Neural cell (in vitro differentiated cells): ENCODE data around the gene RAB27B. TPM values are rescaled to one million over a fixed set of nuclear protein-coding genes. Genes with fewer than 3 reads are reported as not detected.

Source experiments
- H2AFZ ChIP-seq: fragments of 200-600, 300-800 bp; sonication (generic), shearing (Covaris generic); 2 replicates; pipeline ENCODE4 v1.6.0; 2014; ENCODE audit warnings: low read depth, mild to moderate bottlenecking, antibody characterized with exemption, low read length, moderate library complexity
- H3F3A ChIP-seq: fragments of 200-600 bp; shearing (Covaris generic); 2 replicates; pipeline ENCODE4 v1.6.1; 2016; ENCODE audit warnings: mild to moderate bottlenecking, moderate library complexity, mixed read lengths, antibody characterized with exemption, low read length; ENCODE audit not compliant: insufficient read depth, poor library complexity, severe bottlenecking
- H3K27ac ChIP-seq: fragments of 200-600, 300-800 bp; sonication (generic), shearing (Covaris generic); 2 replicates; pipeline ENCODE4 v1.5.1; 2014; ENCODE audit warnings: mild to moderate bottlenecking, low read length, moderate library complexity
- H3K27me3 ChIP-seq: fragments of 300-800, 200-600 bp; sonication (generic), shearing (Covaris generic); 2 replicates; pipeline ENCODE4 v1.6.0; 2014; ENCODE audit warnings: mild to moderate bottlenecking, low read depth, low read length, moderate library complexity; ENCODE audit not compliant: insufficient read depth
- H3K36me3 ChIP-seq: fragments of 300-800, 200-600 bp; sonication (generic), shearing (Covaris generic); 2 replicates; pipeline ENCODE4 v1.5.1; 2014; ENCODE audit warnings: mild to moderate bottlenecking, antibody characterized with exemption, low read length, moderate library complexity; ENCODE audit not compliant: insufficient read depth
- H3K4me2 ChIP-seq: fragments of 300-800, 200-600 bp; sonication (generic), shearing (Covaris generic); 2 replicates; pipeline ENCODE4 v1.6.0; 2014; ENCODE audit warnings: mild to moderate bottlenecking, low read length
- H3K4me3 ChIP-seq: fragments of 300-800, 200-600 bp; sonication (generic), shearing (Covaris generic); 2 replicates; pipeline ENCODE4 v1.5.1; 2014; ENCODE audit warnings: mild to moderate bottlenecking, low read length, moderate library complexity
- H3K79me2 ChIP-seq: fragments of 200-600 bp; shearing (Covaris generic); replicated peaks from 2 replicates; pipeline ENCODE4 v1.6.0; 2014; ENCODE audit warnings: mild to moderate bottlenecking, low read length, moderate library complexity; ENCODE audit not compliant: insufficient read depth
- H3K9ac ChIP-seq: fragments of 300-800, 200-600 bp; sonication (generic), shearing (Covaris generic); 2 replicates; pipeline ENCODE4 v1.6.1; 2016; ENCODE audit warnings: mild to moderate bottlenecking, low read length, mixed read lengths
- H3K9me2 ChIP-seq: fragments of 200-600 bp; shearing (Covaris generic); 2 replicates; pipeline ENCODE4 v1.6.1; 2016; ENCODE audit warnings: mild to moderate bottlenecking, low read length, mixed read lengths; ENCODE audit not compliant: insufficient read depth
- H3K9me3 ChIP-seq: fragments of 200-600, 300-800 bp; sonication (generic), shearing (Covaris generic); 2 replicates; pipeline ENCODE4 v1.6.1; 2016; ENCODE audit warnings: mild to moderate bottlenecking, mixed run types, low read length, moderate library complexity, mixed read lengths
- H4K20me1 ChIP-seq: fragments of 200-600 bp; shearing (Covaris generic); 2 replicates; pipeline ENCODE4 v1.6.1; 2016; ENCODE audit warnings: mild to moderate bottlenecking, mixed run types; ENCODE audit not compliant: insufficient read depth
- EP300 ChIP-seq: fragments of 450-650 bp; conservative IDR thresholded peaks from 2 replicates; pipeline ENCODE4 v1.6.1; 2014; ENCODE audit warnings: antibody characterized with exemption, mild to moderate bottlenecking, moderate library complexity; ENCODE audit not compliant: poor library complexity, severe bottlenecking
- EZH2 ChIP-seq: fragments of 200-600, 300-800 bp; shearing (Covaris generic), sonication (generic); IDR thresholded peaks from 2 replicates; pipeline ENCODE4 v1.6.1; 2014; ENCODE audit warnings: antibody characterized with exemption, low read length, borderline replicate concordance, mild to moderate bottlenecking; ENCODE audit not compliant: insufficient read depth, poor library complexity, severe bottlenecking
- MXI1 ChIP-seq: fragments of 450-650 bp; conservative IDR thresholded peaks from 2 replicates; pipeline ENCODE4 v1.6.1; 2014; ENCODE audit warnings: antibody characterized with exemption, mild to moderate bottlenecking; ENCODE audit not compliant: poor library complexity, severe bottlenecking
- POLR2AphosphoS5 ChIP-seq: IDR thresholded peaks from 2 replicates; pipeline ENCODE4 v1.6.1; 2012
- RAD21 ChIP-seq: fragments of 450-650 bp; conservative IDR thresholded peaks from 2 replicates; pipeline ENCODE4 v1.6.1; 2014; ENCODE audit warnings: antibody characterized with exemption, mild to moderate bottlenecking, moderate library complexity
- SMC3 ChIP-seq: fragments of 450-650 bp; conservative IDR thresholded peaks from 2 replicates; pipeline ENCODE4 v1.6.1; 2014; ENCODE audit warnings: antibody characterized with exemption, mild to moderate bottlenecking, moderate library complexity; ENCODE audit not compliant: poor library complexity
- TAF1 ChIP-seq: IDR thresholded peaks from 2 replicates; pipeline ENCODE4 v1.6.1; 2012; ENCODE audit warnings: low read depth
- polyA plus RNA-seq: library from polyadenylated mRNA; depleted of rRNA; stranded (reverse); fragments of >200 nt; gene quantifications from 2 replicates; pipeline ENCODE4 v1.2.3, GENCODE V29; 2014
- TF ChIP-seq, protein P1 (sequence below): fragments of 450-650 bp; IDR thresholded peaks from 2 replicates; pipeline ENCODE4 v1.5.1; 2014; ENCODE audit warnings: antibody characterized with exemption, mild to moderate bottlenecking, moderate library complexity; ENCODE audit not compliant: poor library complexity, severe bottlenecking
- TF ChIP-seq, protein P2 (sequence below): IDR thresholded peaks from 2 replicates; pipeline ENCODE4 v1.6.1; 2012; ENCODE audit warnings: borderline replicate concordance

Gene RAB27B
- polyA plus RNA-seq, 1 donor from 2014 or later, result 37.3 TPM

DNA sequence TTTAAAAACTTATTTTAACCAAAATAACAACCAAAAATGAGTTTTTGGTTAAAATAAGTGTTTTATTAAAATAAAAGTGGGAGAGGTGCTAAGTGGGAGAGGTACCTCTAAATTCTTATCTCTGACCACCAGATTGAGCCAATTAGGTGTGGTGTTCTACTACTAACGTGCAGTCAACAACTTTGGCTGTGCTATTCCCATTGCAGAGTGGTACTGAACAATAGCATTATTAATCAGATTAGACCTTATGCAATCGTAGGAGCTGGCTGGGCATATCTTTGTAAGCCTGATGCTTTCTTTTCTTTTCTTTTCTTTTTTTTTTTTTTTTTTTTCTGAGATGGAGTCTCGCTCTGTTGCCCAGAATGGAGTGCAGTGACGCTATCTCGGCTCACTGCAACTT is 38.9 kb downstream of the RAB27B start:
- no peaks in the 10 kb centered on the region for H3K9me3 ChIP-seq

DNA sequence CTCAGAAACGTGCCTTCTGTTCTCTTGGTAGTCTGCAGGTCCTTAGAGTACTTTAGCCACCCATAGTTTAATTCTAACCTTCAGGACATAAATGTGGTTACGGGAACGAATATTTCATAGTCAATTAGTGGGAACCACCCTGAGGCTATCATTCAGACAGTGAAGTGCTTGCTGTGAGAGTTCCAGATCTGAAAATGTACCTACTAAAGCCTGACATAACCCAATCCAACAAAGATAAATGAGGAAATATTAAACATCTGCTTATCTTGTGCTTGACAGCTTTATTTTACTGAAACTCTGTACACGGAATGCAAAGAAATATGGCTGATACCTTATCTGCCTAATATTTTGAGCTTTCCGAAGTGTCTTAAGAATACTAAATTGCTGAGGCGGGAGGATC is 43.0 kb downstream of the RAB27B start:
- no peaks in the 10 kb centered on the region for H3K27me3 ChIP-seq
- no peak overlapping the region for H3K4me3 ChIP-seq
- no peaks in the 10 kb centered on the region for H3K79me2 ChIP-seq
- no peak overlapping the region for H2AFZ ChIP-seq
- no peaks in the 10 kb centered on the region for H3K9me3 ChIP-seq
- H3F3A ChIP-seq, result no peaks in the 10 kb centered on the region
- H3K4me2 ChIP-seq, result no peak overlapping the region
- H3K27ac ChIP-seq, result no peak overlapping the region
- H3K9me2 ChIP-seq, result no peaks in the 10 kb centered on the region
- no peaks in the 10 kb centered on the region for H4K20me1 ChIP-seq
- no peak overlapping the region for H3K9ac ChIP-seq
- H3K36me3 ChIP-seq, result no peaks in the 10 kb centered on the region
- no peak for TF ChIP-seq MXI1
- TF ChIP-seq TAF1, result no peak
- no peak for TF ChIP-seq RAD21
- TF ChIP-seq POLR2AphosphoS5, result no peak
- no peak for TF ChIP-seq EP300
- no peak for TF ChIP-seq SMC3
- TF ChIP-seq EZH2, result no peak
- TF ChIP-seq, protein P1, sequence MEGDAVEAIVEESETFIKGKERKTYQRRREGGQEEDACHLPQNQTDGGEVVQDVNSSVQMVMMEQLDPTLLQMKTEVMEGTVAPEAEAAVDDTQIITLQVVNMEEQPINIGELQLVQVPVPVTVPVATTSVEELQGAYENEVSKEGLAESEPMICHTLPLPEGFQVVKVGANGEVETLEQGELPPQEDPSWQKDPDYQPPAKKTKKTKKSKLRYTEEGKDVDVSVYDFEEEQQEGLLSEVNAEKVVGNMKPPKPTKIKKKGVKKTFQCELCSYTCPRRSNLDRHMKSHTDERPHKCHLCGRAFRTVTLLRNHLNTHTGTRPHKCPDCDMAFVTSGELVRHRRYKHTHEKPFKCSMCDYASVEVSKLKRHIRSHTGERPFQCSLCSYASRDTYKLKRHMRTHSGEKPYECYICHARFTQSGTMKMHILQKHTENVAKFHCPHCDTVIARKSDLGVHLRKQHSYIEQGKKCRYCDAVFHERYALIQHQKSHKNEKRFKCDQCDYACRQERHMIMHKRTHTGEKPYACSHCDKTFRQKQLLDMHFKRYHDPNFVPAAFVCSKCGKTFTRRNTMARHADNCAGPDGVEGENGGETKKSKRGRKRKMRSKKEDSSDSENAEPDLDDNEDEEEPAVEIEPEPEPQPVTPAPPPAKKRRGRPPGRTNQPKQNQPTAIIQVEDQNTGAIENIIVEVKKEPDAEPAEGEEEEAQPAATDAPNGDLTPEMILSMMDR, result no peak
- TF ChIP-seq, protein P2, sequence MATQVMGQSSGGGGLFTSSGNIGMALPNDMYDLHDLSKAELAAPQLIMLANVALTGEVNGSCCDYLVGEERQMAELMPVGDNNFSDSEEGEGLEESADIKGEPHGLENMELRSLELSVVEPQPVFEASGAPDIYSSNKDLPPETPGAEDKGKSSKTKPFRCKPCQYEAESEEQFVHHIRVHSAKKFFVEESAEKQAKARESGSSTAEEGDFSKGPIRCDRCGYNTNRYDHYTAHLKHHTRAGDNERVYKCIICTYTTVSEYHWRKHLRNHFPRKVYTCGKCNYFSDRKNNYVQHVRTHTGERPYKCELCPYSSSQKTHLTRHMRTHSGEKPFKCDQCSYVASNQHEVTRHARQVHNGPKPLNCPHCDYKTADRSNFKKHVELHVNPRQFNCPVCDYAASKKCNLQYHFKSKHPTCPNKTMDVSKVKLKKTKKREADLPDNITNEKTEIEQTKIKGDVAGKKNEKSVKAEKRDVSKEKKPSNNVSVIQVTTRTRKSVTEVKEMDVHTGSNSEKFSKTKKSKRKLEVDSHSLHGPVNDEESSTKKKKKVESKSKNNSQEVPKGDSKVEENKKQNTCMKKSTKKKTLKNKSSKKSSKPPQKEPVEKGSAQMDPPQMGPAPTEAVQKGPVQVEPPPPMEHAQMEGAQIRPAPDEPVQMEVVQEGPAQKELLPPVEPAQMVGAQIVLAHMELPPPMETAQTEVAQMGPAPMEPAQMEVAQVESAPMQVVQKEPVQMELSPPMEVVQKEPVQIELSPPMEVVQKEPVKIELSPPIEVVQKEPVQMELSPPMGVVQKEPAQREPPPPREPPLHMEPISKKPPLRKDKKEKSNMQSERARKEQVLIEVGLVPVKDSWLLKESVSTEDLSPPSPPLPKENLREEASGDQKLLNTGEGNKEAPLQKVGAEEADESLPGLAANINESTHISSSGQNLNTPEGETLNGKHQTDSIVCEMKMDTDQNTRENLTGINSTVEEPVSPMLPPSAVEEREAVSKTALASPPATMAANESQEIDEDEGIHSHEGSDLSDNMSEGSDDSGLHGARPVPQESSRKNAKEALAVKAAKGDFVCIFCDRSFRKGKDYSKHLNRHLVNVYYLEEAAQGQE, result no peak

More for the DNA sequence above, 38.9 kb downstream of the RAB27B start:
- Histone ChIP-seq H3K36me3 (no peaks in the 10 kb centered on the region), H3K27me3 (no peaks in the 10 kb centered on the region), H3K79me2 (no peaks in the 10 kb centered on the region), H3K27ac (no peak overlapping the region), H3K4me3 (no peak overlapping the region), H2AFZ (no peak overlapping the region), H3K9ac (no peak overlapping the region), H4K20me1 (no peaks in the 10 kb centered on the region), H3K4me2 (no peak overlapping the region), H3F3A (no peaks in the 10 kb centered on the region), H3K9me2 (no peaks in the 10 kb centered on the region)
- TF ChIP-seq RAD21 (no peak), SMC3 (no peak), POLR2AphosphoS5 (no peak), EZH2 (no peak), EP300 (no peak), TAF1 (no peak), MXI1 (no peak)
- TF ChIP-seq, protein P2, result no peak
- TF ChIP-seq, protein P1, result no peak
